ENCODE results near the gene NOP14. TPM values are rescaled to one million over a fixed set of nuclear protein-coding genes. Genes with fewer than 3 reads are reported as not detected.

The NOP14 gene
- total and polyA plus RNA-seq, 4 donors: 13.3 to 25.4 (median 19.7) TPM

GRCh38 chr4:2911868-2912267 lies 51.3 kb downstream of the NOP14 start:
- DNase-seq (no peak), ATAC-seq (ENCODE audit: insufficient read depth, low FRiP score) (no peak)
- Histone ChIP-seq H3K27ac (ENCODE audit: low read depth in 1 of 2, low read length in 1 of 2) (no peak overlapping the region), H3K9ac (ENCODE audit: insufficient read depth in 1 of 2, low read length in 2 of 2) (no peak overlapping the region), H3K4me1 (ENCODE audit: control insufficient read depth in 5 of 5, insufficient read depth in 5 of 5, low read length in 5 of 5) (peaks cover 0 to 13% (median 3%) of the 10 kb centered on the region in 5 donors), H3K27me3 (ENCODE audit: control insufficient read depth in 3 of 3, insufficient read depth in 3 of 3, low read length in 2 of 3) (no peaks in the 10 kb centered on the region), H3K36me3 (ENCODE audit: control insufficient read depth in 4 of 4, insufficient read depth in 4 of 4, low read length in 4 of 4) (peaks cover 25 to 73% (median 60%) of the 10 kb centered on the region in 4 donors), H3K9me3 (ENCODE audit: control insufficient read depth in 4 of 4, insufficient read depth in 3 of 4, low read length in 3 of 4) (no peaks in the 10 kb centered on the region), H3K4me3 (no peak overlapping the region)
- WGBS, 2 donors: 85 to 95% methylated on average over 3 of the region's 3 CpGs
- TF ChIP-seq CTCF (IDR thresholded peaks at IDR 0.05; ENCODE audit: control extremely low read depth, extremely low read depth): no peak

- no peak for TF ChIP-seq CTCF (IDR thresholded peaks at IDR 0.05; ENCODE audit: control extremely low read depth, extremely low read depth)
- Histone ChIP-seq H3K36me3 (ENCODE audit: control insufficient read depth in 4 of 4, insufficient read depth in 4 of 4, low read length in 4 of 4) (peaks cover 29 to 73% (median 61%) of the 10 kb centered on the region in 4 donors), H3K4me1 (ENCODE audit: control insufficient read depth in 5 of 5, insufficient read depth in 5 of 5, low read length in 5 of 5) (peaks cover 0 to 13% (median 3%) of the 10 kb centered on the region in 5 donors), H3K9me3 (ENCODE audit: control insufficient read depth in 4 of 4, insufficient read depth in 3 of 4, low read length in 3 of 4) (no peaks in the 10 kb centered on the region), H3K27me3 (ENCODE audit: control insufficient read depth in 3 of 3, insufficient read depth in 3 of 3, low read length in 2 of 3) (no peaks in the 10 kb centered on the region), H3K9ac (ENCODE audit: insufficient read depth in 1 of 2, low read length in 2 of 2) (no peak overlapping the region), H3K27ac (ENCODE audit: low read depth in 1 of 2, low read length in 1 of 2) (no peak overlapping the region), H3K4me3 (no peak overlapping the region)
- 89 to 92% methylated on average over 7 of the region's 7 CpGs for WGBS, 2 donors
- DNase-seq (no peak), ATAC-seq (ENCODE audit: insufficient read depth, low FRiP score) (no peak)
These were observed 52.8 kb downstream of the NOP14 start for GRCh38 chr4:2910409-2910808.

- no peak for ATAC-seq (ENCODE audit: insufficient read depth, low FRiP score)
- peaks cover 31 to 75% (median 62%) of the 10 kb centered on the region in 4 donors for H3K36me3 ChIP-seq (ENCODE audit: control insufficient read depth in 4 of 4, insufficient read depth in 4 of 4, low read length in 4 of 4)
- no peaks in the 10 kb centered on the region for H3K9me3 ChIP-seq (ENCODE audit: control insufficient read depth in 4 of 4, insufficient read depth in 3 of 4, low read length in 3 of 4)
- H3K27me3 ChIP-seq (ENCODE audit: control insufficient read depth in 3 of 3, insufficient read depth in 3 of 3, low read length in 2 of 3): no peaks in the 10 kb centered on the region
- peaks cover 0 to 13% (median 3%) of the 10 kb centered on the region in 5 donors for H3K4me1 ChIP-seq (ENCODE audit: control insufficient read depth in 5 of 5, insufficient read depth in 5 of 5, low read length in 5 of 5)
- DNase-seq: no peak
- WGBS, 2 donors: 82 to 92% methylated on average over 8 of the region's 8 CpGs
- no peak overlapping the region for H3K27ac ChIP-seq (ENCODE audit: low read depth in 1 of 2, low read length in 1 of 2)
- H3K4me3 ChIP-seq: no peak overlapping the region
- no peak overlapping the region for H3K9ac ChIP-seq (ENCODE audit: insufficient read depth in 1 of 2, low read length in 2 of 2)
- TF ChIP-seq CTCF (IDR thresholded peaks at IDR 0.05; ENCODE audit: control extremely low read depth, extremely low read depth): no peak
These were observed 53.6 kb downstream of the NOP14 start for GRCh38 chr4:2909583-2909982.

GRCh38 chr4:2908686-2909085 lies 54.5 kb downstream of the NOP14 start:
- Histone ChIP-seq H3K4me1 (ENCODE audit: control insufficient read depth in 5 of 5, insufficient read depth in 5 of 5, low read length in 5 of 5) (peaks cover 0 to 13% (median 3%) of the 10 kb centered on the region in 5 donors), H3K9me3 (ENCODE audit: control insufficient read depth in 4 of 4, insufficient read depth in 3 of 4, low read length in 3 of 4) (no peaks in the 10 kb centered on the region), H3K27me3 (ENCODE audit: control insufficient read depth in 3 of 3, insufficient read depth in 3 of 3, low read length in 2 of 3) (no peaks in the 10 kb centered on the region), H3K4me3 (no peak overlapping the region), H3K9ac (ENCODE audit: insufficient read depth in 1 of 2, low read length in 2 of 2) (no peak overlapping the region), H3K27ac (ENCODE audit: low read depth in 1 of 2, low read length in 1 of 2) (no peak overlapping the region), H3K36me3 (ENCODE audit: control insufficient read depth in 4 of 4, insufficient read depth in 4 of 4, low read length in 4 of 4) (peaks cover 35 to 76% (median 63%) of the 10 kb centered on the region in 4 donors)
- 91 to 94% methylated on average over 7 of the region's 7 CpGs for WGBS, 2 donors
- DNase-seq (no peak), ATAC-seq (ENCODE audit: insufficient read depth, low FRiP score) (no peak)
- no peak for TF ChIP-seq CTCF (IDR thresholded peaks at IDR 0.05; ENCODE audit: control extremely low read depth, extremely low read depth)
